ENCODE measurements around the gene ETF1. TPM values are rescaled to one million over a fixed set of nuclear protein-coding genes. Genes with fewer than 3 reads are reported as not detected.
A peak's percentile ranks its signal among the peaks of the same experiment; 100 is the strongest.

ETF1 gene
- total and polyA plus RNA-seq, 2 donors (not counting 1 experiment from before 2014, with no cell fraction given): 10.2 to 50.5 TPM

- peak; percentile 12 for DNase-seq
- Mint-ChIP-seq H3K27me3 (no peaks in the 10 kb centered on the region), H3K27ac (peak overlapping the region; percentile 50), H3K4me3 (peak overlapping the region; percentile 30), H3K9me3 (ENCODE audit: insufficient read depth) (no peaks in the 10 kb centered on the region), H3K4me1 (peaks cover 43% of the 10 kb centered on the region)
- H4K20me1 ChIP-seq (ENCODE audit: control insufficient read depth, insufficient read depth, low read length, poor library complexity, severe bottlenecking): peaks cover 11% of the 10 kb centered on the region
- intact Hi-C loops (cut with micrococcal nuclease): loop anchor here (10.0 kb wide), 1 partner anchor 943 kb away; the partner anchor contains the start of gene SPATA24
- TF ChIP-seq, protein P1, sequence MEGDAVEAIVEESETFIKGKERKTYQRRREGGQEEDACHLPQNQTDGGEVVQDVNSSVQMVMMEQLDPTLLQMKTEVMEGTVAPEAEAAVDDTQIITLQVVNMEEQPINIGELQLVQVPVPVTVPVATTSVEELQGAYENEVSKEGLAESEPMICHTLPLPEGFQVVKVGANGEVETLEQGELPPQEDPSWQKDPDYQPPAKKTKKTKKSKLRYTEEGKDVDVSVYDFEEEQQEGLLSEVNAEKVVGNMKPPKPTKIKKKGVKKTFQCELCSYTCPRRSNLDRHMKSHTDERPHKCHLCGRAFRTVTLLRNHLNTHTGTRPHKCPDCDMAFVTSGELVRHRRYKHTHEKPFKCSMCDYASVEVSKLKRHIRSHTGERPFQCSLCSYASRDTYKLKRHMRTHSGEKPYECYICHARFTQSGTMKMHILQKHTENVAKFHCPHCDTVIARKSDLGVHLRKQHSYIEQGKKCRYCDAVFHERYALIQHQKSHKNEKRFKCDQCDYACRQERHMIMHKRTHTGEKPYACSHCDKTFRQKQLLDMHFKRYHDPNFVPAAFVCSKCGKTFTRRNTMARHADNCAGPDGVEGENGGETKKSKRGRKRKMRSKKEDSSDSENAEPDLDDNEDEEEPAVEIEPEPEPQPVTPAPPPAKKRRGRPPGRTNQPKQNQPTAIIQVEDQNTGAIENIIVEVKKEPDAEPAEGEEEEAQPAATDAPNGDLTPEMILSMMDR (IDR thresholded peaks at IDR 0.05): no peak
- TF ChIP-seq EZH2 (IDR thresholded peaks at IDR 0.05; ENCODE audit: borderline replicate concordance, insufficient read depth, low read depth, low read length, poor library complexity, severe bottlenecking): no peak
- no peak overlapping the region for H3K4me3 ChIP-seq (ENCODE audit: control extremely low read depth in 1 of 5, extremely low read depth in 1 of 5, insufficient read depth in 1 of 5, low read depth in 2 of 5, low read length in 4 of 5)
- CTCF ChIA-PET: interaction anchor here (0.7 to 9.3 kb wide), 4 partner anchors 9 to 86 kb away, joined by 3 to 65 read pairs (median 26); no protein-coding TSS in a partner anchor
- peaks cover 28 to 49% of the 10 kb centered on the region in 2 donors for H3K4me1 ChIP-seq (ENCODE audit: control insufficient read depth in 2 of 2, insufficient read depth in 2 of 2, low read length in 2 of 2)
- H3K36me3 ChIP-seq (replicated peaks in 1 of 2; ENCODE audit: control extremely low read depth in 1 of 2, control insufficient read depth in 1 of 2, extremely low read depth in 1 of 2, insufficient read depth in 2 of 2, low read length in 1 of 2): no peaks in the 10 kb centered on the region
- H3K27me3 ChIP-seq (replicated peaks in 1 of 4; ENCODE audit: control extremely low read depth in 1 of 4, control insufficient read depth in 3 of 4, insufficient read depth in 4 of 4, low read length in 3 of 4): no peaks in the 10 kb centered on the region
- H3K9ac ChIP-seq (ENCODE audit: low read length): no peak overlapping the region
- POLR2A ChIA-PET: no interaction called here
- H3K27ac ChIP-seq (ENCODE audit: low read length in 2 of 2): no peak overlapping the region
- H3K79me2 ChIP-seq (ENCODE audit: control insufficient read depth, insufficient read depth, low read length): peaks cover 3% of the 10 kb centered on the region
- WGBS (ENCODE audit: insufficient coverage): 82% methylated on average over 9 of the region's 11 CpGs
- no peak for ATAC-seq (ENCODE audit: low read depth)
- H2AFZ ChIP-seq (ENCODE audit: insufficient read depth, low read depth, low read length, poor library complexity, severe bottlenecking): no peak overlapping the region
- H3K4me2 ChIP-seq (replicated peaks; ENCODE audit: low read depth, low read length, poor library complexity, severe bottlenecking): no peak overlapping the region
- peaks cover 0 to 4% (median 0%) of the 10 kb centered on the region in 3 donors for H3K9me3 ChIP-seq (ENCODE audit: control extremely low read depth in 1 of 3, control insufficient read depth in 2 of 3, insufficient read depth in 1 of 3, low read length in 2 of 3)
These were observed 81.5 kb downstream of the ETF1 start for GRCh38 chr5:138461343-138462125.

All from B cell (primary cell).